HG03066 (cell line): ENCODE results near the gene RND2.
A peak's percentile ranks its signal among the peaks of the same experiment; 100 is the strongest.
"Not testable (repeated sequence)": the region's sequence is repeated elsewhere in the genome, so short reads cannot be mapped to it uniquely, and the experiment has no call there.

Experiments used
- ATAC-seq: cut with Tn5 transposase; IDR thresholded peaks from one replicate; pipeline ENCODE4 v1.9.1; 2021; ENCODE audit warnings: low read depth; ENCODE audit not compliant: unreplicated experiment

RND2 gene

GRCh38 chr17:43024407-43025289, at the start of gene RND2:
TSS of gene RND2 (plus strand) at chr17:43025231. CDS start at chr17:43025348, 117 bp downstream.
- no peak for ATAC-seq

GRCh38 chr17:42975265-42975664, 49.8 kb upstream of the RND2 start:
- no peak for ATAC-seq

- not testable (repeated sequence) for ATAC-seq
These were observed 49.3 kb upstream of the RND2 start for GRCh38 chr17:42975701-42976100.

GRCh38 chr17:42979511-42980273, 45.3 kb upstream of the RND2 start, which contains the start of gene PTGES3L:
TSS of gene PTGES3L (minus strand) at chr17:42980080. CDS start at chr17:42980053, 27 bp downstream.
- no peak for ATAC-seq

- ATAC-seq = peak; percentile 60
These were observed 44.7 kb upstream of the RND2 start, which contains the start of gene RUNDC1 for GRCh38 chr17:42980274-42980765. TSS of gene RUNDC1 (plus strand) at chr17:42980565. CDS start at chr17:42980577, 12 bp downstream.

GRCh38 chr17:42980766-42981397, 44.1 kb upstream of the RND2 start:
- ATAC-seq = peak; percentile 37

- no peak for ATAC-seq
These were observed 42.8 kb upstream of the RND2 start for GRCh38 chr17:42982266-42982665.

- ATAC-seq = no peak
These were observed 39.8 kb upstream of the RND2 start for GRCh38 chr17:42985225-42985624.

GRCh38 chr17:42989141-42989540, 35.9 kb upstream of the RND2 start:
- no peak for ATAC-seq

GRCh38 chr17:42989726-42990652, 35.0 kb upstream of the RND2 start:
- ATAC-seq = no peak

GRCh38 chr17:42991471-42991870, 33.6 kb upstream of the RND2 start:
- no peak for ATAC-seq

GRCh38 chr17:42992872-42993271, 32.2 kb upstream of the RND2 start:
- no peak for ATAC-seq

- not testable (repeated sequence) for ATAC-seq
These were observed 31.1 kb upstream of the RND2 start for GRCh38 chr17:42993913-42994312.

- ATAC-seq = no peak
These were observed 27.5 kb upstream of the RND2 start for GRCh38 chr17:42997390-42997983.

GRCh38 chr17:42997984-42998938, 26.8 kb upstream of the RND2 start, which contains the start of gene RPL27:
TSS of gene RPL27 (plus strand) at chr17:42998419. CDS start at chr17:42998751, 332 bp downstream.
- ATAC-seq = peak; percentile 92

- no peak for ATAC-seq
These were observed 26.0 kb upstream of the RND2 start for GRCh38 chr17:42999003-42999525.

GRCh38 chr17:43000894-43001293, 24.1 kb upstream of the RND2 start:
- not testable (repeated sequence) for ATAC-seq
